Ureter (tissue), 1 donor: ENCODE data around the gene NDUFB3. TPM values are rescaled to one million over a fixed set of nuclear protein-coding genes. Genes with fewer than 3 reads are reported as not detected.
"Not testable (repeated sequence)": the region's sequence is repeated elsewhere in the genome, so short reads cannot be mapped to it uniquely, and the experiment has no call there.

Source experiments
- DNase-seq: peaks from one replicate; pipeline ENCODE4 v3.0.0-alpha.2; 2020; ENCODE audit warnings: low spot score
- total RNA-seq: library from RNA; stranded (reverse); gene quantifications from one replicate; pipeline ENCODE4 v1.2.4, GENCODE V29; 2023
- donor health status: DM: yes; HTN: yes; CAD: no.

NDUFB3 gene
- total RNA-seq: 83.9 TPM

DNA sequence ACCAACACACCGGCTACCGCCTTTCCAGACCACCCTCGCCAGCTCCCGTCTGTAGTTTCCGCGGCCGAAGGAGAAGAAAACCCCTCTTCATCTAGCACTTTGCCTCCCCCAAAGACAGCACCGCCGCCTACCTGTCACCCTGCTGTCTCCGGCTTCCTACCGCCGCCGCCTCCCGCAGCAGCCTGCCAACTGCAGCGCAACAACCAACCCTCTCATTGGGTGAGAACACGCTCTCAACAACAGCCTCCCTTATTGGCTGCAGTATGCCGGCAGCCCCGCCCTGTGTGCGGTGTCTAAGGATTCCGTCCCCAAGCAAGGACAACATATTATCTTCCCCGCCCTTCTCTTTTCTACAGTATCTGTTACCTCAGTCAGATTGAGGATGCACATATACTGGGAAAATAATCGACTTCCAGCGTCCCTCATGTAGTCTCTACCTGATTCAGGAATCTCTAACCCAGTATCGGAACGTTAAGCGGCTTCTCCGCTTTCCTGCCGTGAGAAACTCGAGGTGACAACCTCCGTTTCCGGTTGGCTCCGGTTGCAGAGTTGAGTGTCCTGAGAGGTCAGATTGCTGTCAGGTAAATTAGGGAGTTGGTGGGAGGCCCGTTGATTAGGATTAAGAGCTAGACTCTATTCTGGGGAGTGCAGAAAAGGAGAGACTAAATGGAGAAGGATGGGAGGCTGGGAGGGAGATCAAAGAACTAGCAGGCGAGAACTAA, at the start of gene NDUFB3, which contains the start of gene HYCC2:
NDUFB3 (plus strand) TSS at position 523 of the 722 bp plus-strand sequence. CDS start 6,882 bp downstream, outside the sequence.
HYCC2 (minus strand) TSS at position 193 of the 722 bp plus-strand sequence. CDS start 47,662 bp downstream, outside the sequence.
- peak; percentile 94 for DNase-seq

DNA sequence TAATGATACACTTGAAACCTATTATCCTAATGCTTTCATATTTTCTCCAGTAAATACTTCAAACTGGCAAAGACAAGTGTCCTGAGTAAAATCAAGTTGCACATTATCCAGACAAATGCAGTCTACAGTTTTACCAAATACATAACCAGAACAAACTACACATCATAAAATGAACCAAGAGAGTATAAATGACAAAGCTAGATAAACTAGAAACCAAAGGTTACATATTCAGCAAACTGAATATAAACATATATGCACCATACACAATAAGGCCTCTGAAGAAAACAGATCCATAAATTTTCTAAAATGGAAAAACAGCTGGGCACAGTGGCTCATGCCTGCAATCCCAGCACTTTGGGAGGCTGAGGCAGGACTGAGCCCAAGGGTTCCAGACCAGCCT, 47.3 kb upstream of the NDUFB3 start:
- DNase-seq: no peak

DNA sequence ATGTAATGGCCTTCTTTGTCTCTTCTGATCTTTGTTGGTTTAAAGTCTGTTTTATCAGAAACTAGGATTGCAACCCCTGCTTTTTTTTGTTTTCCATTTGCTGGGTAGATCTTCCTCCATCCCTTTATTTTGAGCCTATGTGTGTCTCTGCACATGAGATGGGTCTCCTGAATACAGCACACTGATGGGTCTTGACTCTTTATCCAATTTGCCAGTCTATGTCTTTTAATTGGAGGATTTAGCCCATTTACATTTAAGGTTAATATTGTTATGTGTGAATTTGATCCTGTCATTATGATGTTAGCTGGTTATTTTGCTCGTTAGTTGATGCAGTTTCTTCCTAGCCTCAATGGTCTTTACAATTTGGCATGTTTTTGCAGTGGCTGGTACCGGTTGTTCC, 37.4 kb upstream of the NDUFB3 start:
- not testable (repeated sequence) for DNase-seq

DNA sequence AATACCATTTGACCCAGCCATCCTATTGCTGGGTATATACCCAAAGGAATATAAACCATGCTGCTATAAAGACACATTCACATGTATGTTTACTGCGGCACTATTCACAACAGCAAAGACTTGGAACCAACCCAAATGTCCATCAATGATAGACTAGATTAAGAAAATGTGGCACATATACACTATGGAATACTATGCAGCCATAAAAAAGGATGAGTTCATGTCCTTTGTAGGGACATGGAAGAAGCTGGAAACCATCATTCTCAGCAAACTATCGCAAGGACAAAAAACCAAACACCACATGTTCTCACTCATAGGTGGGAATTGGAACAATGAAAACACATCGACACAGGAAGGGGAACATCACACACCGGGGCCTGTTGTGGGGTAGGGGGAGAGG, 33.4 kb upstream of the NDUFB3 start:
- DNase-seq: not testable (repeated sequence)

DNA sequence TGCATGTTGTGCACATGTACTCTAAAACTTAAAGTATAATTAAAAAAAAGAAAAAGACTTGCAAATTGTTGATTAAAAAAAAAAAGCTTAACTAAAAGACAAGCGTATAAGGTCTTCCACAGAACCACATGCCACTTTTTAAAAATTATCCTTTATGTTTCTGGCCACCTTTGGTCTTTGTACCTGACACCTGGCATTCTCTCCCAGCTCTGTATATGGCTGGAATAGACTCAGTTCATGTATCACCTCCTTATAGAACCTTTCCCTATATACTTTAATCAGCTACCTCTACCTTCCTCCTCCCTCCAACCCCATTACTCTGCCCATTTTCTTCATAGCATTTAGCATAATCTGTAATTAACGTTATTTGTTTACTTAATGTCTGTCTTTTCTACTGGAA, 32.9 kb upstream of the NDUFB3 start:
- no peak for DNase-seq

DNA sequence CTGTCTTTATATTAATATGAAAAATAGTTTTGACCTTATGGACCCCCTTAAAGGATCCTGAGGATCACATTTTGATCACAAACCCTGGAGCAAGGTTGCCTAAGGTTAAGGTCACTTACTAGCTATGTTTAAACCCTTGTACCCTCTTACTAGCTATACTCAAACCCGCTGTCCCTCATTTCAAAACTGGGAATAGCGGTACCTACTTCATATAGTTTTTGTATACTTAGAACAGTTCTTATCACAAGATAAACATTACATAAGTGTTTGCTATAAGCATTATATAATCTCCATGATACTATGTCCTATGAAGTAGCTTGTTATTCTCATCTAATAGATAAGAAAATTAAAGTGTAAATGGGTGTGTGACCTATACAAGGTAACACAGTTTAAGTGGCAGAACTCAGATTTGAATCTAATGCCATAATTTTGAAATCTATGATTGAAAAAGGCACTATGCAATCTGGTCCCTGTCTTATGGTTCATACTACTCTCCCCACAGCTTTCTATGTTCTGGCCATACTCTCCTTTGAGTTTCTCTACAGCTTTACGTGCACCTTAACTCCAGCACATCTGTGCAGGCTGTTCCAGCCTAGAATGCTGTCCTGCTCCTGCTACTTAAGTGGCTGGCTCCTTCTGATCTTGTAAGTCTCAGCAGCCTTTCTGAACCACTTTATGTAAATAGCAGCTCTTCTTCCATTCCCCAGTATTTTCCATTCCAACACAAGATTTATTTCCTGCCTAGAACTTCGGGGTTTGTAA, 30.8 kb upstream of the NDUFB3 start:
- DNase-seq: no peak

DNA sequence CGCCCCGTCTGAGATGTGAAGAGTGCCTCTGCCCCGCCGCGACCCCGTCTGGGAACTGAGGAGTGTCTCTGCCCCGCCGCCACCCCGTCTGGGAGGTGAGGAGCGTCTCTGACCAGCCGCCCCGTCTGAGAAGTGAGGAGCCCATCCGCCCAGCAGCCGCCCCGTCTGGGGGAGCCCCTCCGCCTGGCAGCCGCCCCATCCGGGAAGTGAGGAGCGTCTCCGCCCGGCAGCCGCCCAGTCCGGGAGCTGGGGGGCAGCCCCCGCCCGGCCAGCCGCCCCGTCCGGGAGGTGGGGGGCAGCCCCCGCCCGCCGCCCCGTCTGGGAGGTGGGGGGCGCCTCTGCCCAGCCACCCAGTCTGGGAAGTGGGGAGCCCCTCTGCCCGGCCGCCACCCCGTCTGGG, 29.4 kb upstream of the NDUFB3 start:
- not testable (repeated sequence) for DNase-seq

DNA sequence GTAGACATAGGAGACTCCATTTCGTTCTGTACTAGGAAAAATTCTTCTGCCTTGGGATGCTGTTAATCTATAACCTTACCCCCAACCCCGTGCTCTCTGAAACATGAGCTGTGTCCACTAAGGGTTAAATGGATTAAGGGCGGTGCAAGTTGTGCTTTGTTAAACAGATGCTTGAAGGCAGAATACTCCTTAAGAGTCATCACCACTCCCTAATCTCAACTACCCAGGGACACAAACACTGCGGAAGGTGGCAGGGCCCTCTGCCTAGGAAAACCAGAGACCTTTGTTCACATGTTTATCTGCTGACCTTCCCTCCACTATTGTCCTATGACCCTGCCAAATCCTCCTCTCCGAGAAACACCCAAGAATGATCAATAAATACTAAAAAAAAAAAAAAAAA, 28.8 kb upstream of the NDUFB3 start:
- DNase-seq: not testable (repeated sequence)

DNA sequence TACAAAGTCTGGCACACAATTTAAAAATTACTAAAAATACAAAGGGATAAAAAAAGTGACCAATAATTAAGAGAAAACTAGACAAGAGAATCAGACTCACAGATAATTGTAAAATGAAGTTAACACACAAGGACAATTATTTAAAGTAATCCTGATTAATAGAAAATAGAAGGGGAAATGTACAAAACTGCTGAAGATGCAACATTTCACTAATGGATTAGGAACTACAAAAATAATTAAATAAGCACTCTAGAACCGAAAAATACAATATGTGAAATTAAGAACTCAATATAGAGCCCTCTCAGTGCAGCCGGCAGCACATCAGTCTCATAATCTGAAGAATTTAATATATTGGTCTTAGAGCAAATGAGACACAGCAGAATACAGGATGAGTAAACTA, 24.9 kb upstream of the NDUFB3 start:
- DNase-seq: no peak

DNA sequence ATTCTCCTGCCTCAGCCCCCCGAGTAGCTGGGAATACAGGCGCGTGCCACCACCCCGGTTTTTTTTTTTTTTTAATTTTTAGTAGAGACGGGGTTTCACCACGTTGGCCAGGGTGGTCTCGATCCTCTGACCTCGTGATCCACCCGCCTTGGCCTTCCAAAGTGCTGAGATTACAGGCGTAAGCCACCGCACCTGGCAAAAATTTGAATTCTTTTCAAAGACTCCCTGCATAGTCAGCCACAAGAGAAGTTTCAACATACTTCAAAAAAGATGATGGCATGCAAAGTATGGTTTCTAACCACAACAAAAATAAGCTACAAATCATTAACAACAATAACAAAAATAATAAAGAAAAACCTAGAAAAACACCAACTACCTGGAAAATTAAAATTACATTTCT, 22.3 kb upstream of the NDUFB3 start:
- DNase-seq: no peak

DNA sequence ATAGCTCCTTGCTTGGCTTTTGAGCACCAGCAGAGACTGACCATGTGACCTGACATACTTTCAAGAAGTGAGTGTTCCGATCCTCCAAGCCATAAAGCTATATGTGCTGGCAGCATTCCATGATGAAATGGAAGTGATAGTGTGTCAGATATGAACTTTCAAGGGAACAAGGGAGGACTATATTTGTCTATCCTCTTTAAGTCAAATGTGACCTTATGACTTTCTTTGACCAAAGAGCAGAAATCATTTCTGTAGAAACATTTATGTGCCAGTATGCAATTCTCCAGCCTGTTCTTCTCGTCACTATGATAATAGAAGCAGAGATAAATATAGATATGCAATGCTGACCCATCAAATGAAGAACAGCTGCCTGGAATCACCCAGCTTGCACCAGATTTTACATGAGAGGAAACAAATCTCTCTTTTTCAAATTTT, 14.7 kb upstream of the NDUFB3 start:
- DNase-seq: no peak

DNA sequence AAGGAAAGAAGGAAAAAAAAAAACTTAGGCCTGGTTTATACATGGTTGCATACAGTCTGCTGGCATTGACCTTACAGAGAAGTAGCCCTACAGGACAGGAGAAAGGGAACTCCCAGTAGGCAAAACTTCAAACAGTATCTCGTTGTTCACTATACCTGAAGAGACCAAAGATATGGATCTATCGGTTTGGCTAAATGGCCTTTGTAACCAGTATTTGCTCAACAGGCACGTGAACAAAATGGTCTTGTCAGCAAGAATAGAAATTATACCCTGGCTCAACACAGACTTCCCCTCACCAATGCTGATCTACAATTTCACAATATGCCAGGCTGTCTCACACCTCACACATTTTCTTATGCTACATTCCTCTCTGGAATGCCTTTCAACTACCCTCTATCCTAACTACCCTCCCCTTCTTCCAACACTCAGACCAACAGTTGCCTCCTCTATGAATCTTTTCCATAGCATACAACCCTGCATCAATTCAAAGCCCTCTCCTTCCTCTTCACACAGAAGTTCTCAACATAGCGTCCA, 14.0 kb upstream of the NDUFB3 start:
- DNase-seq: no peak

DNA sequence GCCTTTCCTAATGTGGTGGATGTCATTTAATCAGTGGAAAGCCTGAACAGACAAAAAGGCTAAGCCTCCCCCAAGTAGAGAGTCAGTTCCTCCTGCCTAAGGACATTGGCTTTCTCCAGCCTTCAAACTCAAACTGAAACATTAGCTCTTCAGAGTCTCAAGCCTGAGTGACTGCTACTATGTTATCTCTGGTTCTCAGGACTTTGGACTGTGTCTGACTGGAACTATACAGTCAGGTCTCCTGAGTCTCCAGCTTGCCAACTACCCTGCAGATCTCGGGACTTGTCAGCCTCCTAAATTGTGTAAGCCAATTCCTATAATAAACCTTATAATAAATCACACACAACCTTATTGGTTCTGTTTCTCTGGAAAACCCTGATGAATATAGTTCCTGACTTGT, 12.9 kb upstream of the NDUFB3 start:
- no peak for DNase-seq

DNA sequence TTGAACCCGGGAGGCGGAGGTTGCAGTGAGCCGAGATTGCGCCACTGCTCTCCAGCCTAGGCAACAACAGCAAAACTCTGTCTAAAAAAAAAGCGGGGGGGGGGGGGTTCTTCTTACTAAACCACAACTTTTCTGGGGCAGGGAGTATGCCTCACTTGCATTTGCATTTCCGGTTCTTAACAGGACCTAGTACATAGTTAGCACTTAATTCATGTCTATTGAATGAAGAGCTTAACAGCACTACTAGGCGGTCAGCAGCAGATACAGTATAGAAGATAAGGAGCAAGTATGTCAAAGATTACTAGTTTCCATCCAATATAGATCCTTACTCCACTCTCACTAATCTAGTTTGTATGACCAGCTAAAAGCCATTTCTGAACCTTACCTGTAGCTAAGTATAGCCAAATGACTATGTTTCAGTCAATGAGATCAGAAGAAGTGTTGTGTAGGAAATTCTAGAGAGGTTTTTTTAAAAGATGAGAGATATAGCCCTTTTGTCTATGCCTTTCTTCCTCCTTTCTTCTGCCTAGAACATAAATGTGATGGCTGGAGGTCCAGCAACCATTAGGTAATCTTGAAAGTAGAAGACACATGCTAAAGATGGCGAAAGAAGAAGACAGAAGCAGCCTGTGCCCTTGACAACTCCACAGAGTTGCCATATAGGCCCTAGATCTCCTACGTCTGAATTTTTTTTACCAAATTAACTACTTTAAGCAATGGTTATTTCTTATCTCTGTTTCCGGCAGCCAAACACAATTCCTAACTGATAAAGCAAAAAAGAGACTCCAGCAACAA, 11.6 kb upstream of the NDUFB3 start:
- no peak for DNase-seq

DNA sequence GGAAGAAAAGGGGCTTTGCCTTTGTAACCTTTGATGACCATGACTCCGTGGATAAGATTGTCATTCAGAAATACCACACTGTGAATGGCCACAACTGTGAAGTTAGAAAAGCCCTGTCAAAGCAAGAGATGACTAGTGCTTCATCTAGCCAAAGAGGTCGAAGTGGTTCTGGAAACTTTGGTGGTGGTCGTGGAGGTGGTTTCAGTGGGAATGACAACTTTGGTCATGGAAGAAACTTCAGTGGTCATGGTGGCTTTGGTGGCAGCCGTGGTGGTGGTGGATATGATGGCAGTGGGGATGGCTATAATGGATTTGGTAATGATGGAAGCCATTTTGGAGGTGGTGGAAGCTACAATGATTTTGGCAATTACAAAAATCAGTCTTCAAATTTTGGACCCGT, 8.3 kb upstream of the NDUFB3 start:
- not testable (repeated sequence) for DNase-seq

DNA sequence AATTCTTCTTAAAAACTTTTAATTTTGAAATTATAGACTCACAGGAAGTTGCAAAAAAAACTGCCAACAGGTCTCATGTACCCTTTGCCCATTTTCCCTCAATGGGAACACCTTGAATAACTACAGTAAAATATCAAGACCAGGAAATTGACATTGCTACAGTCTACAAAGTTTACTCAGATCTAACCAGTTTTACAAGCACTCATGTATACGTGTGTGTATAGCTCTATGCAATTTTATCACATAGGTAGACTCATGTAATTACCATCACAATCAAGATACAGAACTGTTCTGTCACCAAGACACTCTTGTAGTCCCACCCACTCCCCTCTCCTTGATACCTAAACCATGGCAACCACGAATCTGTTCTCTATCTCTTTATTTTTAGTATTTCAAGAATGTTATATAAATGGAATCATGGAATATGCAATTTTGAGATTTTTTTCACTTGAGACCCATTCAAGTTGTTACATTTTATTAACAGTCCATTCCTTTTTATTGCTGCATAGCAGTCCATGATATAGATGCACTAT, 6.9 kb upstream of the NDUFB3 start:
- DNase-seq: no peak

DNA sequence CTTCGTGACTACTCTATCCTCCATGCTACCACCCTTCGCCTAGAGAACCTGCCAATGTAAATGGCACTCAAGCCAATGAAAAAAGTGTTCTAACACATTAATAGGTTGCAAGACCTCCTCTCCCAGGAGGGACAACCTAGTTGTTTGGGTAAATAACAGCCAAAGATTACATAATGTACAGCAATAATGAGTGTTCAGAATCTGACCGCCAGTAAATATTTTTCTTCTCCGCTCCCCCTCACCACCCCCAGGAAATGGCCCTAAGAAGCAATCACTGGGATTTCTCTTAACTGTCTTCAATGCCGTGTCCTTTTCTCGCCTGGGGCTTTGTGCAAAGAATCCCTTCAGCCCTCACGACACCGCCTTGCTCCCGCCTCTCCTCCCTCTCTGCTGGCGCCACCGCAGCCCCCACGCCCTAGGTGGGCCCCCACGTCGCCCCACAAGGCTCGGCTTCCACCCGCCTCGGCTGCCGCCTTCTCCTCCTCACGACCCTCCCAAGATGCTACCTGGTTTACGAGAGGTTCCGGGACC, 788 bp upstream of the NDUFB3 start:
- no peak for DNase-seq

DNA sequence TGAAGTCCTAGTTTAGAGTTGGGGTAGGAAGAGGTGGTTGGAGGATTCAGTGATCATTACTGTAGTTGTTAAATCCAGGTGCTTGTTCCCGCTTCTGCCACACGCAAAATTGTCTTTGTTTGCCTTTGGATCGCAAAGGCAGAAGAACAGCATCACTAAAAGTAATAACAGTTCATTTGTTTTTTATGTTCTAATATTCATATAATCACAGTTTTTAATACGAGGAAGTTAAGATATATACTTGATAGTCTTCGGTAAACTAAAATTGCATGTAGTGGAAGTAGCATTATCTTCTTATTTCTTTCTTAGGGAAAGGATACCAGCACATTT, 365 bp downstream of the NDUFB3 start:
- no peak for DNase-seq

DNA sequence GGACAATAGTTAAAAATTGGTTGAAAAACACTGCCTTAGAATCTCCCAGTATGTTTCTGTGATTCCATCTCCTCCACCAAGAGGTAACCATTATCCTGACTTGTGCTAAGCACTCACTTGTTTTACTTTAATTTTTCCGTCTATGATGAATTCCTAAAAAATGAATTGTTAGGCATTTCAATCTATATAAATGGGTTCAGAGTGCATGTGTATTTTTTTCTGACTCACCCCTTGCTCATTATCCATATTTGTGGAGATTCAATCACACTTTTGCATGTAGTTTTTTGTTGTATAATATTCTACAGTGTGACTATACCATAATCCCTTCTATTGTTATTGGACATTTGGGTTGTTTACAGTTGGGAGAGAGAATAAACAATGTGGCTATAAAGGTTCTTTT, 1.3 kb downstream of the NDUFB3 start:
- DNase-seq: no peak

DNA sequence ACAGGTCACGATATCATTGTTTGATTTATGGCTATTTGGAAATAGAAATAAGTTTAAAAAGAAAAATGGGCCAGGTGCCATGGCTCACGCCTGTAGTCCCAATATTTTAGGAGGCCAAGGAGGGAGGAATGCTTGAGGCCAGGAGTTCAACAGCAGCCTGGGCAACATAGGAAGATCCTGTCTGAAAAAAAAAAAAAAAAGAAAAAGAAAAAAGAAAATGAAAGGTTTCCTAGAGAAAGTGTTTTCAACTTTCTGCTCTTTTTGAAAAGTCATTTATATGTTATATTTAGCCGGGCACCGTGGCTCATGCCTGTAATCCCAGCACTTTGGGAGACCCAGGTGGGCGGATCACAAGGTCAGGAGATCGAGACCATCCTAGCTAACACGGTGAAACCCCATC, 3.2 kb downstream of the NDUFB3 start:
- DNase-seq: no peak

DNA sequence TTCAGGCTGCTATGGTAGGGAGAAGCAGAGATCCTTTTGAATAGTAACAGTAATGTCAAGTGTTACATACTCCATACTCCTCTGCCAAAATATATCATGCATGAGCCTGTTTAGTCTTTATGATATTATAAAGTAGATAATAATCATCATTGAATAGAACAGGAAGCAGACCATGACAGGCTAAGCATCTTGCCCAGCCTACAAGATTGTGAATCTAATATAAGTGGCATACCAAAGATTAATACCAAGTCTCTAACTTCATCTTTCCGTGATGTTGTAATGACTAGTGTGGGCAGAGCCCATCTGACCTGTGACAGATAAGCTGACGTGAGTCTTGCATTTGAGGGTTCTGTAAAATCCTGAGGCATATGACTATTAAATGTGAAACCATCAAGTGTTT, 13.1 kb downstream of the NDUFB3 start:
- DNase-seq: no peak

DNA sequence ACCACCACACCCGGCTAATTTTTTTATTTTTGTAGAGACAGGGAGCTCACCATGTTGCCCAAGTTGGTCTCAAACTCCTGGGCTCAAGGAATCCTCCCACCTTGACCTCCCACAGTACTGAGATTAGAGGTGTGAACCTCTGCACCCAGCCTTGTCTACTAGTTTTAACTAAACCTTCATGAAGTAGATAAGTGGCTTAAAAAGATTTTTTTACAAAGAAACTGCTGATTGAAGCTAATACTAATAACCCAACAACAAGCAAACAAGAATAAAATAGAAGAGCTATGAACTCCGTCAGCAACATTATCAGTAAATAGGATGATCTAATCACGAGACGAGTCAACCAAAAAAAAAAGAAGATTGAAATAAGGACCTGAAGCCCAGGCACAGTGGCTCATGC, 18.8 kb downstream of the NDUFB3 start:
- no peak for DNase-seq
